ENCODE results near the gene KLF1.

KLF1 gene

DNA sequence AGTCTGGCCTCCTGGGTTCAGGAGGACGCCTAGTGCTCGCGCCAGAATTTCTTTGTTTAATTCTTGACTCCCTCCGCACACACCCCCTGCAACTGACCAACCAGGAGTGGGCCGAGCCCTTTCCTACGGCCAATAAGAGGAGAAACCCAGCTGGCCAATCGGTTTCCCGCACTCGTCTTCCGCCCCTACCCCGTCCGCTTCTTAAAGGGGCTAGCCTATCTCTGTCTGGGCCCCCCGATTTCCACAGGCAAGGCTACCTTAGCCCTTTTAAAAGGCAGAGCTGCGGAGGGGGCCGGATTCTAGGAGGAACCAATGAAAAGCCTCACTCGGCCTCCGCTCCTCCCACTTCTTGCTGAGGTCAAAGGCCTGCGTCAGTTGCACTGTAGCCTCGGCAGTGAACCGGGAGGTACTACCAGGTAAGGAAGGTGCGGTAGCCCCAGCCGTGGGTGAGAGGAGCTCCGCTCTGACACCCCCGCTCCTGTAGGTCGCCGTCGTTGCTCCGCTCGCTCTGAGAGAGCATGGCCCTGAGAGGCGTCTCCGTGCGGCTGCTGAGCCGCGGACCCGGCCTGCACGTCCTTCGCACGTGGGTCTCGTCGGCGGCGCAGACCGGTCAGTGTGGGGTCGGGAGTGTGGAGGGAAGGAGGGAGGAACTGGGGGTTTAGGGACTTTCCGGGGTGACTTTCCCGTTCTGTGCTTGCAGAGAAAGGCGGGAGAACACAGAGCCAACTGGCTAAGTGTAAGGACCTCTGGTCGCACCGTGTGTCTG is 4.0 kb upstream of the KLF1 start, which contains the start of gene GCDH (continued):
- TF ChIP-seq, protein P1, sequence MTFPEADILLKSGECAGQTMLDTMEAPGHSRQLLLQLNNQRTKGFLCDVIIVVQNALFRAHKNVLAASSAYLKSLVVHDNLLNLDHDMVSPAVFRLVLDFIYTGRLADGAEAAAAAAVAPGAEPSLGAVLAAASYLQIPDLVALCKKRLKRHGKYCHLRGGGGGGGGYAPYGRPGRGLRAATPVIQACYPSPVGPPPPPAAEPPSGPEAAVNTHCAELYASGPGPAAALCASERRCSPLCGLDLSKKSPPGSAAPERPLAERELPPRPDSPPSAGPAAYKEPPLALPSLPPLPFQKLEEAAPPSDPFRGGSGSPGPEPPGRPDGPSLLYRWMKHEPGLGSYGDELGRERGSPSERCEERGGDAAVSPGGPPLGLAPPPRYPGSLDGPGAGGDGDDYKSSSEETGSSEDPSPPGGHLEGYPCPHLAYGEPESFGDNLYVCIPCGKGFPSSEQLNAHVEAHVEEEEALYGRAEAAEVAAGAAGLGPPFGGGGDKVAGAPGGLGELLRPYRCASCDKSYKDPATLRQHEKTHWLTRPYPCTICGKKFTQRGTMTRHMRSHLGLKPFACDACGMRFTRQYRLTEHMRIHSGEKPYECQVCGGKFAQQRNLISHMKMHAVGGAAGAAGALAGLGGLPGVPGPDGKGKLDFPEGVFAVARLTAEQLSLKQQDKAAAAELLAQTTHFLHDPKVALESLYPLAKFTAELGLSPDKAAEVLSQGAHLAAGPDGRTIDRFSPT (tag by site-specific recombination; IDR thresholded peaks at IDR 0.05) = no peak
- TF ChIP-seq ZNF48 (tag by site-specific recombination; IDR thresholded peaks at IDR 0.05) (no peak), ZNF24 (tag by site-specific recombination; IDR thresholded peaks at IDR 0.05) (no peak; the same call in none of the 2 replicates), ZNF19 (tag by site-specific recombination; IDR thresholded peaks at IDR 0.05; ENCODE audit: low read depth) (no peak), ZNF654 (tag by site-specific recombination; IDR thresholded peaks at IDR 0.05; ENCODE audit: low read depth) (no peak), ZNF626 (tag by site-specific recombination; IDR thresholded peaks at IDR 0.05) (no peak), ZNF571 (tag by site-specific recombination; IDR thresholded peaks at IDR 0.05) (no peak), EGR2 (tag by site-specific recombination; IDR thresholded peaks at IDR 0.05; ENCODE audit: low read depth) (peak; percentile 61; the same call in 1 of the 2 replicates), ZNF707 (tag by site-specific recombination; IDR thresholded peaks at IDR 0.05) (no peak), SCRT2 (tag by site-specific recombination; IDR thresholded peaks at IDR 0.05) (no peak), ZNF311 (tag by site-specific recombination; IDR thresholded peaks at IDR 0.05; ENCODE audit: borderline replicate concordance) (no peak), ZXDB (tag by site-specific recombination; IDR thresholded peaks at IDR 0.05) (peak; percentile 17; the same call in 1 of the 2 replicates), ZNF214 (tag by site-specific recombination; IDR thresholded peaks at IDR 0.05; ENCODE audit: borderline replicate concordance) (no peak), ZNF701 (tag by site-specific recombination; IDR thresholded peaks at IDR 0.05) (no peak), ZNF23 (tag by site-specific recombination; IDR thresholded peaks at IDR 0.05; ENCODE audit: borderline replicate concordance) (no peak), ZNF747 (tag by site-specific recombination; IDR thresholded peaks at IDR 0.05) (no peak), ZNF423 (tag by site-specific recombination; IDR thresholded peaks at IDR 0.05) (no peak), ZBTB17 (tag by site-specific recombination; IDR thresholded peaks at IDR 0.05) (peak; percentile 58; the same call in 1 of the 2 replicates), ZNF510 (tag by site-specific recombination; IDR thresholded peaks at IDR 0.05; ENCODE audit: insufficient replicate concordance) (no peak), GLI2 (tag by site-specific recombination; IDR thresholded peaks at IDR 0.05; ENCODE audit: borderline replicate concordance, low read depth) (no peak), ZNF792 (tag by site-specific recombination; IDR thresholded peaks at IDR 0.05) (no peak)
- TF ChIP-seq, protein P2, sequence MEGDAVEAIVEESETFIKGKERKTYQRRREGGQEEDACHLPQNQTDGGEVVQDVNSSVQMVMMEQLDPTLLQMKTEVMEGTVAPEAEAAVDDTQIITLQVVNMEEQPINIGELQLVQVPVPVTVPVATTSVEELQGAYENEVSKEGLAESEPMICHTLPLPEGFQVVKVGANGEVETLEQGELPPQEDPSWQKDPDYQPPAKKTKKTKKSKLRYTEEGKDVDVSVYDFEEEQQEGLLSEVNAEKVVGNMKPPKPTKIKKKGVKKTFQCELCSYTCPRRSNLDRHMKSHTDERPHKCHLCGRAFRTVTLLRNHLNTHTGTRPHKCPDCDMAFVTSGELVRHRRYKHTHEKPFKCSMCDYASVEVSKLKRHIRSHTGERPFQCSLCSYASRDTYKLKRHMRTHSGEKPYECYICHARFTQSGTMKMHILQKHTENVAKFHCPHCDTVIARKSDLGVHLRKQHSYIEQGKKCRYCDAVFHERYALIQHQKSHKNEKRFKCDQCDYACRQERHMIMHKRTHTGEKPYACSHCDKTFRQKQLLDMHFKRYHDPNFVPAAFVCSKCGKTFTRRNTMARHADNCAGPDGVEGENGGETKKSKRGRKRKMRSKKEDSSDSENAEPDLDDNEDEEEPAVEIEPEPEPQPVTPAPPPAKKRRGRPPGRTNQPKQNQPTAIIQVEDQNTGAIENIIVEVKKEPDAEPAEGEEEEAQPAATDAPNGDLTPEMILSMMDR (tag by site-specific recombination; IDR thresholded peaks at IDR 0.05) = no peak
- TF ChIP-seq, protein P3, sequence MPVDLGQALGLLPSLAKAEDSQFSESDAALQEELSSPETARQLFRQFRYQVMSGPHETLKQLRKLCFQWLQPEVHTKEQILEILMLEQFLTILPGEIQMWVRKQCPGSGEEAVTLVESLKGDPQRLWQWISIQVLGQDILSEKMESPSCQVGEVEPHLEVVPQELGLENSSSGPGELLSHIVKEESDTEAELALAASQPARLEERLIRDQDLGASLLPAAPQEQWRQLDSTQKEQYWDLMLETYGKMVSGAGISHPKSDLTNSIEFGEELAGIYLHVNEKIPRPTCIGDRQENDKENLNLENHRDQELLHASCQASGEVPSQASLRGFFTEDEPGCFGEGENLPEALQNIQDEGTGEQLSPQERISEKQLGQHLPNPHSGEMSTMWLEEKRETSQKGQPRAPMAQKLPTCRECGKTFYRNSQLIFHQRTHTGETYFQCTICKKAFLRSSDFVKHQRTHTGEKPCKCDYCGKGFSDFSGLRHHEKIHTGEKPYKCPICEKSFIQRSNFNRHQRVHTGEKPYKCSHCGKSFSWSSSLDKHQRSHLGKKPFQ (tag by site-specific recombination; IDR thresholded peaks at IDR 0.05) = no peak
- TF ChIP-seq, protein P4, sequence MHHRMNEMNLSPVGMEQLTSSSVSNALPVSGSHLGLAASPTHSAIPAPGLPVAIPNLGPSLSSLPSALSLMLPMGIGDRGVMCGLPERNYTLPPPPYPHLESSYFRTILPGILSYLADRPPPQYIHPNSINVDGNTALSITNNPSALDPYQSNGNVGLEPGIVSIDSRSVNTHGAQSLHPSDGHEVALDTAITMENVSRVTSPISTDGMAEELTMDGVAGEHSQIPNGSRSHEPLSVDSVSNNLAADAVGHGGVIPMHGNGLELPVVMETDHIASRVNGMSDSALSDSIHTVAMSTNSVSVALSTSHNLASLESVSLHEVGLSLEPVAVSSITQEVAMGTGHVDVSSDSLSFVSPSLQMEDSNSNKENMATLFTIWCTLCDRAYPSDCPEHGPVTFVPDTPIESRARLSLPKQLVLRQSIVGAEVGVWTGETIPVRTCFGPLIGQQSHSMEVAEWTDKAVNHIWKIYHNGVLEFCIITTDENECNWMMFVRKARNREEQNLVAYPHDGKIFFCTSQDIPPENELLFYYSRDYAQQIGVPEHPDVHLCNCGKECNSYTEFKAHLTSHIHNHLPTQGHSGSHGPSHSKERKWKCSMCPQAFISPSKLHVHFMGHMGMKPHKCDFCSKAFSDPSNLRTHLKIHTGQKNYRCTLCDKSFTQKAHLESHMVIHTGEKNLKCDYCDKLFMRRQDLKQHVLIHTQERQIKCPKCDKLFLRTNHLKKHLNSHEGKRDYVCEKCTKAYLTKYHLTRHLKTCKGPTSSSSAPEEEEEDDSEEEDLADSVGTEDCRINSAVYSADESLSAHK (tag by site-specific recombination; IDR thresholded peaks at IDR 0.05) = no peak
- TF ChIP-seq, protein P5, sequence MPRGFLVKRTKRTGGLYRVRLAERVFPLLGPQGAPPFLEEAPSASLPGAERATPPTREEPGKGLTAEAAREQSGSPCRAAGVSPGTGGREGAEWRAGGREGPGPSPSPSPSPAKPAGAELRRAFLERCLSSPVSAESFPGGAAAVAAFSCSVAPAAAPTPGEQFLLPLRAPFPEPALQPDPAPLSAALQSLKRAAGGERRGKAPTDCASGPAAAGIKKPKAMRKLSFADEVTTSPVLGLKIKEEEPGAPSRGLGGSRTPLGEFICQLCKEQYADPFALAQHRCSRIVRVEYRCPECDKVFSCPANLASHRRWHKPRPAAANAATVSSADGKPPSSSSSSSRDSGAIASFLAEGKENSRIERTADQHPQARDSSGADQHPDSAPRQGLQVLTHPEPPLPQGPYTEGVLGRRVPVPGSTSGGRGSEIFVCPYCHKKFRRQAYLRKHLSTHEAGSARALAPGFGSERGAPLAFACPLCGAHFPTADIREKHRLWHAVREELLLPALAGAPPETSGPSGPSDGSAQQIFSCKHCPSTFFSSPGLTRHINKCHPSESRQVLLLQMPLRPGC (tag by site-specific recombination; IDR thresholded peaks at IDR 0.05) = no peak
- TF ChIP-seq, protein P6, sequence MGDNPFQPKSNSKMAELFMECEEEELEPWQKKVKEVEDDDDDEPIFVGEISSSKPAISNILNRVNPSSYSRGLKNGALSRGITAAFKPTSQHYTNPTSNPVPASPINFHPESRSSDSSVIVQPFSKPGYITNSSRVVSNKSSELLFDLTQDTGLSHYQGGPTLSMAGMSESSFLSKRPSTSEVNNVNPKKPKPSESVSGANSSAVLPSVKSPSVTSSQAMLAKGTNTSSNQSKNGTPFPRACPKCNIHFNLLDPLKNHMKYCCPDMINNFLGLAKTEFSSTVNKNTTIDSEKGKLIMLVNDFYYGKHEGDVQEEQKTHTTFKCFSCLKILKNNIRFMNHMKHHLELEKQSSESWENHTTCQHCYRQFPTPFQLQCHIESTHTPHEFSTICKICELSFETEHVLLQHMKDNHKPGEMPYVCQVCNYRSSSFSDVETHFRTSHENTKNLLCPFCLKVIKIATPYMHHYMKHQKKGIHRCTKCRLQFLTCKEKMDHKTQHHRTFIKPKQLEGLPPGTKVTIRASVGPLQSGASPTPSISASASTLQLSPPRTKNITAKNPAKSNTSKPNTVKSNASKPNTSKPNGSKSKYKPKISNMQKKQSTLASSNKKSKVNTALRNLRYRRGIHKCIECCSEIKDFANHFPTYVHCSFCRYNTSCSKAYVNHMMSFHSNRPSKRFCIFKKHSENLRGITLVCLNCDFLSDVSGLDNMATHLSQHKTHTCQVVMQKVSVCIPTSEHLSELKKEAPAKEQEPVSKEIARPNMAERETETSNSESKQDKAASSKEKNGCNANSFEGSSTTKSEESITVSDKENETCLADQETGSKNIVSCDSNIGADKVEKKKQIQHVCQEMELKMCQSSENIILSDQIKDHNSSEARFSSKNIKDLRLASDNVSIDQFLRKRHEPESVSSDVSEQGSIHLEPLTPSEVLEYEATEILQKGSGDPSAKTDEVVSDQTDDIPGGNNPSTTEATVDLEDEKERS (tag by site-specific recombination; IDR thresholded peaks at IDR 0.05) = no peak

Data from HEK293 (cell line).